GM23338 (cell line): Measurements from ENCODE around the gene PPP2R1A.

ENCODE experiments used
- CREB1 ChIP-seq: fragments of 250-450 bp; sonication (Bioruptor Pico); IDR thresholded peaks from 2 replicates; pipeline ENCODE4 v1.5.0; 2020; ENCODE audit warnings: low read depth, mild to moderate bottlenecking, moderate library complexity
- EZH2 ChIP-seq: fragments of 200-600 bp; sonication (generic); IDR thresholded peaks from one replicate; pipeline ENCODE4 v1.8.0; 2017; ENCODE audit warnings: antibody characterized with exemption, mild to moderate bottlenecking, low read depth; ENCODE audit not compliant: unreplicated experiment
- EZH2phosphoT487 ChIP-seq: fragments of 200-600 bp; sonication (generic); IDR thresholded peaks from one replicate; pipeline ENCODE4 v1.8.1; 2018; ENCODE audit warnings: antibody characterized with exemption; ENCODE audit not compliant: unreplicated experiment
- JUNB ChIP-seq: IDR thresholded peaks from one replicate; pipeline ENCODE4 v1.6.1; 2016; ENCODE audit warnings: antibody characterized with exemption; ENCODE audit not compliant: unreplicated experiment
- POLR2AphosphoS5 ChIP-seq: IDR thresholded peaks from 2 replicates; pipeline ENCODE4 v1.6.1; 2016; ENCODE audit warnings: antibody characterized with exemption, low read depth
- STAT1 ChIP-seq: IDR thresholded peaks from one replicate; pipeline ENCODE4 v1.6.1; 2016; ENCODE audit warnings: antibody characterized with exemption; ENCODE audit not compliant: unreplicated experiment
- ZNF114 ChIP-seq: fragments of 250-450 bp; sonication (Bioruptor Pico); IDR thresholded peaks from 2 replicates; pipeline ENCODE4 v1.5.0; 2020; ENCODE audit warnings: mild to moderate bottlenecking, moderate library complexity
- ZNF331 ChIP-seq: fragments of 250-450 bp; sonication (Bioruptor Pico); IDR thresholded peaks from 2 replicates; pipeline ENCODE4 v1.5.0; 2020; ENCODE audit warnings: low read depth, mild to moderate bottlenecking, moderate library complexity
- TF ChIP-seq, protein P1 (sequence below), 2 experiments: fragments of 200-600 bp in 1 of 2; sonication (generic) in 1 of 2; conservative IDR thresholded peaks; 2 replicates each; pipeline versions ENCODE4 v1.5.1 to v1.6.1; 2016 to 2017; ENCODE audit warnings: antibody characterized with exemption in 2 of 2, low read depth in 2 of 2, mild to moderate bottlenecking in 2 of 2, moderate library complexity in 1 of 2
- TF ChIP-seq, protein P2 (sequence below): IDR thresholded peaks from one replicate; pipeline ENCODE4 v1.6.1; 2018; ENCODE audit warnings: antibody characterized with exemption; ENCODE audit not compliant: unreplicated experiment
- TF ChIP-seq, protein P3 (sequence below): IDR thresholded peaks from 2 replicates; pipeline ENCODE4 v1.6.1; 2016; ENCODE audit warnings: antibody characterized with exemption

DNA sequence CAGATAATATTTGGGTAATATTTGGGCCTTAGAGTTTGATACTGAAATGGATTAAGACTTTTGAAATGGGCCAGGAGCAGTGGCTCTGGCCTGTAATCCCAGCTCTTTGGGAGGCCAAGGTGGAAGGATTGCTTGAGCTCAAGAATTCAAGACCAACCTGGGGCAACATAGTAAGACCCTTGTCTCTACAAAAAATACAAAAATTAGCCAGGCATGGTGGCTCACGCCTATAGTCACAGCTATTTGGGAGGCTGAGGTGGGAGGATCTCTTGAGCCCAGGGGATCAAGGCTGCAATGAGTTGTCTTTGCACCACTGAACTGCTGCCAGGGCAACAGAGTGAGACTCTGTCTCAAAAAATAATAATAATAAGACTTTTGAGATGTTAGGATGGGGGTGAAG is 17.5 kb upstream of the PPP2R1A start:
- TF ChIP-seq, protein P1, sequence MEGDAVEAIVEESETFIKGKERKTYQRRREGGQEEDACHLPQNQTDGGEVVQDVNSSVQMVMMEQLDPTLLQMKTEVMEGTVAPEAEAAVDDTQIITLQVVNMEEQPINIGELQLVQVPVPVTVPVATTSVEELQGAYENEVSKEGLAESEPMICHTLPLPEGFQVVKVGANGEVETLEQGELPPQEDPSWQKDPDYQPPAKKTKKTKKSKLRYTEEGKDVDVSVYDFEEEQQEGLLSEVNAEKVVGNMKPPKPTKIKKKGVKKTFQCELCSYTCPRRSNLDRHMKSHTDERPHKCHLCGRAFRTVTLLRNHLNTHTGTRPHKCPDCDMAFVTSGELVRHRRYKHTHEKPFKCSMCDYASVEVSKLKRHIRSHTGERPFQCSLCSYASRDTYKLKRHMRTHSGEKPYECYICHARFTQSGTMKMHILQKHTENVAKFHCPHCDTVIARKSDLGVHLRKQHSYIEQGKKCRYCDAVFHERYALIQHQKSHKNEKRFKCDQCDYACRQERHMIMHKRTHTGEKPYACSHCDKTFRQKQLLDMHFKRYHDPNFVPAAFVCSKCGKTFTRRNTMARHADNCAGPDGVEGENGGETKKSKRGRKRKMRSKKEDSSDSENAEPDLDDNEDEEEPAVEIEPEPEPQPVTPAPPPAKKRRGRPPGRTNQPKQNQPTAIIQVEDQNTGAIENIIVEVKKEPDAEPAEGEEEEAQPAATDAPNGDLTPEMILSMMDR (conservative IDR thresholded peaks at IDR 0.05; ENCODE audit: low read depth in 2 of 2): no peak
- TF ChIP-seq POLR2AphosphoS5 (no peak), EZH2 (no peak), STAT1 (no peak), EZH2phosphoT487 (no peak), ZNF114 (CRISPR knock-in tag) (no peak), CREB1 (CRISPR knock-in tag) (no peak), JUNB (no peak), ZNF331 (CRISPR knock-in tag) (no peak)
- TF ChIP-seq, protein P2, sequence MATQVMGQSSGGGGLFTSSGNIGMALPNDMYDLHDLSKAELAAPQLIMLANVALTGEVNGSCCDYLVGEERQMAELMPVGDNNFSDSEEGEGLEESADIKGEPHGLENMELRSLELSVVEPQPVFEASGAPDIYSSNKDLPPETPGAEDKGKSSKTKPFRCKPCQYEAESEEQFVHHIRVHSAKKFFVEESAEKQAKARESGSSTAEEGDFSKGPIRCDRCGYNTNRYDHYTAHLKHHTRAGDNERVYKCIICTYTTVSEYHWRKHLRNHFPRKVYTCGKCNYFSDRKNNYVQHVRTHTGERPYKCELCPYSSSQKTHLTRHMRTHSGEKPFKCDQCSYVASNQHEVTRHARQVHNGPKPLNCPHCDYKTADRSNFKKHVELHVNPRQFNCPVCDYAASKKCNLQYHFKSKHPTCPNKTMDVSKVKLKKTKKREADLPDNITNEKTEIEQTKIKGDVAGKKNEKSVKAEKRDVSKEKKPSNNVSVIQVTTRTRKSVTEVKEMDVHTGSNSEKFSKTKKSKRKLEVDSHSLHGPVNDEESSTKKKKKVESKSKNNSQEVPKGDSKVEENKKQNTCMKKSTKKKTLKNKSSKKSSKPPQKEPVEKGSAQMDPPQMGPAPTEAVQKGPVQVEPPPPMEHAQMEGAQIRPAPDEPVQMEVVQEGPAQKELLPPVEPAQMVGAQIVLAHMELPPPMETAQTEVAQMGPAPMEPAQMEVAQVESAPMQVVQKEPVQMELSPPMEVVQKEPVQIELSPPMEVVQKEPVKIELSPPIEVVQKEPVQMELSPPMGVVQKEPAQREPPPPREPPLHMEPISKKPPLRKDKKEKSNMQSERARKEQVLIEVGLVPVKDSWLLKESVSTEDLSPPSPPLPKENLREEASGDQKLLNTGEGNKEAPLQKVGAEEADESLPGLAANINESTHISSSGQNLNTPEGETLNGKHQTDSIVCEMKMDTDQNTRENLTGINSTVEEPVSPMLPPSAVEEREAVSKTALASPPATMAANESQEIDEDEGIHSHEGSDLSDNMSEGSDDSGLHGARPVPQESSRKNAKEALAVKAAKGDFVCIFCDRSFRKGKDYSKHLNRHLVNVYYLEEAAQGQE: no peak
- TF ChIP-seq, protein P3, sequence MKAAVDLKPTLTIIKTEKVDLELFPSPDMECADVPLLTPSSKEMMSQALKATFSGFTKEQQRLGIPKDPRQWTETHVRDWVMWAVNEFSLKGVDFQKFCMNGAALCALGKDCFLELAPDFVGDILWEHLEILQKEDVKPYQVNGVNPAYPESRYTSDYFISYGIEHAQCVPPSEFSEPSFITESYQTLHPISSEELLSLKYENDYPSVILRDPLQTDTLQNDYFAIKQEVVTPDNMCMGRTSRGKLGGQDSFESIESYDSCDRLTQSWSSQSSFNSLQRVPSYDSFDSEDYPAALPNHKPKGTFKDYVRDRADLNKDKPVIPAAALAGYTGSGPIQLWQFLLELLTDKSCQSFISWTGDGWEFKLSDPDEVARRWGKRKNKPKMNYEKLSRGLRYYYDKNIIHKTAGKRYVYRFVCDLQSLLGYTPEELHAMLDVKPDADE: no peak
